GM20431 (cell line): ENCODE measurements around the gene LHFPL3.

Experiments
- in situ Hi-C: fragments of 300-500 bp; cut with MseI, MboI; formaldehyde crosslinking; loops from one replicate; pipeline ENCODE4 v1.15.0; 2020; ENCODE audit warnings: low sequenced_read_pairs; ENCODE audit not compliant: unreplicated experiment

LHFPL3 gene

DNA sequence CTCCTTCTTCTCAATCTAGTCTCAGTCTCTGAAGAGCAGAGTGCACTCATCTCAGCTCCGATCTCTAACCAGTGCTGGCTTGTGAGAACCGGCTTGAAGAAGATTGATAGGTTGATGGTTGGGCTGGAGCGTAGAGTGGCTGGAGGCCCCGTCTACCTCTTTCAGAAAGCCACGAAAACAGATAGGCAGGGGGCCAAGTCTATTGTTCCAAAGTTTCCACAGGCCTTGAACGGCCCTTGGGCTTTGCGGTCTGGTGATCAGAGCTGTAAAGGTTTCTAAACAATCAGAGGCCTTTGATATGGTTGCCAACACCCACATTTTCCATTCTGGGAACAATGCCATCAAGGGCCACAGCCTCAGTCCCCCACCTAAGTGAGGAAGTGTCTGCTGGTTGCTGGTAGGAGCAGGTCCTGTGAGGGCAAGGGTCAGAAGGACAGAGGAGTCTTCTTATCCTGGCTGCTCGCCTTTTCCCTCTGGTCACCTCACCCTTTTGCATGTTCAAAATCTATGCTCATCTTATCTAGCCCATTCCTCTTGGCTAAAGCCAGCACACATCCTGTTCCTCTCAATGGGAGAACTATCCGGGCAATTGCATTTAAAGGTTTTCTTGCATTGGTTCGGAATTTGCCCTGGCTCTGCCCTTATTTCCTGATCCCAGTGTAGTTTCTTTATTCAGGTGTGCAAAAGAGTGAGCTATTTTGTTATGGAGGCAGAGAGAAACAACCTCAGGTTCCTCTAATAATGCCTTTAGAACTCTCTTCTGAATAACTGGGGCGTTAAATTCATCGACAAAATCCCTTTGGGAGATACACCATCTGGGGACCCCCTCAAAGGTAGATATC is 615.3 kb downstream of the LHFPL3 start:
- in situ Hi-C loops: no loop called here

DNA sequence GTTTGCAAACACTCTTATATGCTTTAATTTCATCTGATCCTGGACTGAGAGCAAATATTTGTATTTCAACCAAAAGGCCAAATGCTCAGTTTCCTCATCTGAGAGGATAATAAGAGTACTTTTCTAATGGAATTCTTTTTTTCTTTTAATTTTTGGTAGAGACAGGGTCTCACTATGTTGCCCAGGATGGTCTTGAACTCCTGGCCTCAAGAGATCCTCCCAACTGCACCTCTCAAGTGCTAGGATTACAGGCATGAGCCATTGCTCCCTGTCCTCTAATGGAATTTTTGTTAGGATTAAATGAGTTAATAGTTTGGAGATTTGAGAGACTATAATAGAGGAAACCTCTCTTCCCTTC is 617.2 kb downstream of the LHFPL3 start:
- in situ Hi-C loops: no loop called here

DNA sequence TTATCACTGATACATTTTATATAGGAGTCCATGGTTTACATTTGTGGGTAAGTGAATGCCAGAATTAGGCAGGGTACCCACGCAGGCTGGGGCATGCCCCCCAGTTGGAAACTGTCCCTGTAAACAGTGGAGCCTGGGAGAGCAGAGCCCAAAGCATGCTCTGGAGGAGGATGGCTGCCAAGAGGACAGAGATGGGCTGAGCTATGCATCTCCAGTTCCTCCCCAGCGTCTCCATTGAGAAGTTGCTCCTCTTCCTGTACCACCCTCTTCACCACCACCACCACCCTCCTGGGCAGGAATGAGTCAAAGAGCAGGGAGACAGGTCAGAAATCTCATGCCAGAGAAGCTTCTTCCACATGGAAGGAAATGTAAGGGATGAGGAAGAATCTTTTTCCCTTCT is 617.9 kb downstream of the LHFPL3 start:
- in situ Hi-C loops: no loop called here

DNA sequence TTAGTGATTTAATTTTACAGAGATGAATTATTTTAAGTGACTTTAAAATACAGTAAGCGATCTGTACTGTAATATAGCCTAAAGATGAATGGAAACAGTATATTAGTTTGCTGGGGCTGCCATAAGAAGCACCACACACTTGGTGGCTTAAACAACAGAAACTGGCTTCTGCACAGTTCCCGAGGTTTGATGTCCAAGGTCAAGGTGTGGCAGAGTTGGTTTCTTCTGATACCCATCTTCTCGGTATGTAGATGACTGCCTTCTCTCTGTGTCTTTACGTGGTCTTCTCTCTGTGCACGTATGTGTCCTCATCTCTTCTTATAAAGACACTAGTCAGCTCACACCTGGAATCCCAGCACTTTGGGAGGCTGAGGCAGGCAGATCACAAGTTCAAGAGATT is 621.6 kb downstream of the LHFPL3 start:
- in situ Hi-C loops: no loop called here

- in situ Hi-C loops: no loop called here
Measured at GRCh38 chr7:104950754-104951153, 622.4 kb downstream of the LHFPL3 start.

DNA sequence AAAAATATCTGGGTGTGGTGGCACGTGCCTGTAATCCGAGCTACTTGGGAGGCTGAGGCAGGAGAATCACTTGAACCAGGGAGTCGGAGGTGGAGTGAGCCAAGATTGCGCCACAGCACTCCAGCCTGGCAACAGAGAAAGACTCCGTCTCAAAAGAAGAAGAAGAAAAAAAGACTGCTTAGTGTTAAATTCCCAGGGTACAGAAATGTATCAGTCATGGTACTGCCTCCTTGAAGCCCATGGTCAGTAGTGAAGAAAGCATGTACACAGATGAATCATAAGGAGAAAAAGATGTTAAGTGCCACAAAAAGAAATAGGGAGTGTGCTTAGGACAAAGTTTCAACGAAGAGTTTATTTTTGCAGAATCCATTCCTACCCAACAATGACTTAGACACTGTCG is 623.1 kb downstream of the LHFPL3 start:
- in situ Hi-C loops: no loop called here

- in situ Hi-C loops: no loop called here
Measured at GRCh38 chr7:104955276-104955675, 626.9 kb downstream of the LHFPL3 start.
